Smooth muscle cell (in vitro differentiated cells): ENCODE results near the gene PACSIN2. TPM values are rescaled to one million over a fixed set of nuclear protein-coding genes. Genes with fewer than 3 reads are reported as not detected.

Experiments used
- DNase-seq: peaks from one replicate; lab custom pipeline; 2025; ENCODE audit not compliant: unreplicated experiment; lab: John Stamatoyannopoulos, UW
- H2AFZ ChIP-seq: fragments of 200-600 bp; sonication (generic); 2 replicates; pipeline ENCODE4 v1.6.0; 2016; ENCODE audit warnings: antibody characterized with exemption, low read depth, mild to moderate bottlenecking
- H3F3A ChIP-seq: fragments of 200-600 bp; sonication (generic); 2 replicates; pipeline ENCODE4 v1.6.0; 2017; ENCODE audit warnings: antibody characterized with exemption, low read depth
- H3K27ac ChIP-seq: fragments of 200-600 bp; sonication (generic); 2 replicates; pipeline ENCODE4 v1.5.1; 2016; ENCODE audit warnings: low read depth, mild to moderate bottlenecking
- H3K27me3 ChIP-seq: fragments of 200-600 bp; sonication (generic); 2 replicates; pipeline ENCODE4 v1.6.1; 2016; ENCODE audit warnings: low read depth, mild to moderate bottlenecking
- H3K36me3 ChIP-seq: fragments of 200-600 bp; sonication (generic); 2 replicates; pipeline ENCODE4 v1.5.1; 2016; ENCODE audit warnings: low read depth
- H3K4me1 ChIP-seq: fragments of 200-600 bp; sonication (generic); 2 replicates; pipeline ENCODE4 v1.5.1; 2016; ENCODE audit warnings: low read depth
- H3K4me2 ChIP-seq: fragments of 200-600 bp; sonication (generic); 2 replicates; pipeline ENCODE4 v1.6.0; 2016; ENCODE audit warnings: mild to moderate bottlenecking
- H3K4me3 ChIP-seq: fragments of 200-600 bp; sonication (generic); 2 replicates; pipeline ENCODE4 v1.5.1; 2016; ENCODE audit warnings: mild to moderate bottlenecking
- H3K79me2 ChIP-seq: fragments of 200-600 bp; sonication (generic); 2 replicates; pipeline ENCODE4 v1.6.0; 2016; ENCODE audit warnings: low read depth, mild to moderate bottlenecking
- H3K9ac ChIP-seq: fragments of 200-600 bp; sonication (generic); 2 replicates; pipeline ENCODE4 v1.6.0; 2016; ENCODE audit warnings: low read depth
- H3K9me3 ChIP-seq: fragments of 200-600 bp; sonication (generic); replicated peaks from 2 replicates; pipeline ENCODE4 v1.5.1; 2016; ENCODE audit warnings: low read depth
- H4K20me1 ChIP-seq: fragments of 200-600 bp; sonication (generic); 2 replicates; pipeline ENCODE4 v1.6.0; 2016; ENCODE audit warnings: low read depth
- WGBS: methylation state at CpG from one replicate; pipeline ENCODE4 v1.1.7; 2016; ENCODE audit warnings: low lambda C conversion rate; 5-methylcytosine and 5-hydroxymethylcytosine counted together
- polyA plus RNA-seq: library from polyadenylated mRNA; unstranded; fragments of >200 nt; fragmentation: Nextera tagmentation; extraction: Ambion mirVana; gene quantifications from 2 replicates; pipeline ENCODE4 v1.2.1, GENCODE V29; 2016
- total RNA-seq: library from RNA; depleted of rRNA; stranded (reverse); fragments of >200 nt; gene quantifications from 2 replicates; pipeline ENCODE4 v1.2.3, GENCODE V29; 2014
- TF ChIP-seq, protein P1 (sequence below): fragments of 200-600 bp; sonication (generic); IDR thresholded peaks from 2 replicates; pipeline ENCODE4 v1.5.1; 2017; ENCODE audit warnings: borderline replicate concordance, mild to moderate bottlenecking, antibody characterized with exemption; ENCODE audit not compliant: insufficient read depth, poor library complexity, severe bottlenecking

The PACSIN2 gene
- total and polyA plus RNA-seq, 2 experiments from 2014 or later, result 34.7 to 41.1 TPM

DNA sequence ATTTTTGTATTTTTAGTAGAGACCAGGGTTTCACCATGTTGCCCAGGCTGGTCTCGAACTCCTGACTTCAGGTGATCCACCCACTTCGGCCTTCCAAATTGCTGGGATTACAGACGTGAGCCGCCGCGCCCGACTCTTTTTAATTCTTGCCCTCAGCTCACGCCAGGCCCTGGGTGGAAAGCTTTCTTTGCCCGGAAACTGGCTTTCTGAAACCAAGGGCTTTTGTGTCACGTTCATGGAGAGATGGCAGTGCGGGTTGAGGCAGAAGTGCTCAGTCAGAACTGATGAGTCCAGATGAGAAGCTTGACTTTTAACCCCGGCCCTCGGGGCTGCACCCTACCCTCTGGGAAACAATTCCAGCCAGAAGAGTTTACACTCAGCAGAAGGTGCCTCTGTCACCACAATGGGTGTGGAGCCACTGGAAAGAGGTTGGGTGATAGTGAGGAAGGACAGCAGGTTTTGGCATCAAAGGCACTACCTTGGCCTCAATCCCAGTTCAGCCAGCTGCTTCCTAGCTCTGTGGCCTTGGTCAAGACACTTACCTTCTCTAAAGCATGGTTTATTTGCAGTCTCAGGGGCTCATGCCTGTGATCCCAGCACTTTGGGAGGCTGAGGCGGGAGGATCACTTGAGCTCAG is 157.0 kb downstream of the PACSIN2 start:
- no peak overlapping the region for H3K9ac ChIP-seq
- no peaks in the 10 kb centered on the region for H3K27me3 ChIP-seq
- TF ChIP-seq, protein P1, sequence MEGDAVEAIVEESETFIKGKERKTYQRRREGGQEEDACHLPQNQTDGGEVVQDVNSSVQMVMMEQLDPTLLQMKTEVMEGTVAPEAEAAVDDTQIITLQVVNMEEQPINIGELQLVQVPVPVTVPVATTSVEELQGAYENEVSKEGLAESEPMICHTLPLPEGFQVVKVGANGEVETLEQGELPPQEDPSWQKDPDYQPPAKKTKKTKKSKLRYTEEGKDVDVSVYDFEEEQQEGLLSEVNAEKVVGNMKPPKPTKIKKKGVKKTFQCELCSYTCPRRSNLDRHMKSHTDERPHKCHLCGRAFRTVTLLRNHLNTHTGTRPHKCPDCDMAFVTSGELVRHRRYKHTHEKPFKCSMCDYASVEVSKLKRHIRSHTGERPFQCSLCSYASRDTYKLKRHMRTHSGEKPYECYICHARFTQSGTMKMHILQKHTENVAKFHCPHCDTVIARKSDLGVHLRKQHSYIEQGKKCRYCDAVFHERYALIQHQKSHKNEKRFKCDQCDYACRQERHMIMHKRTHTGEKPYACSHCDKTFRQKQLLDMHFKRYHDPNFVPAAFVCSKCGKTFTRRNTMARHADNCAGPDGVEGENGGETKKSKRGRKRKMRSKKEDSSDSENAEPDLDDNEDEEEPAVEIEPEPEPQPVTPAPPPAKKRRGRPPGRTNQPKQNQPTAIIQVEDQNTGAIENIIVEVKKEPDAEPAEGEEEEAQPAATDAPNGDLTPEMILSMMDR, result no peak
- no peak overlapping the region for H2AFZ ChIP-seq
- no peaks in the 10 kb centered on the region for H3K36me3 ChIP-seq
- H3K4me3 ChIP-seq, result peak overlapping the region; percentile 95
- H4K20me1 ChIP-seq, result peaks cover 32% of the 10 kb centered on the region
- WGBS, result 95% methylated on average over 14 of the region's 14 CpGs
- no peak overlapping the region for H3K27ac ChIP-seq
- peak overlapping the region; percentile 77 for H3K4me2 ChIP-seq
- peaks cover 36% of the 10 kb centered on the region for H3K79me2 ChIP-seq
- no peak for DNase-seq
- H3F3A ChIP-seq, result peaks cover 10% of the 10 kb centered on the region
- H3K9me3 ChIP-seq, result no peaks in the 10 kb centered on the region
- peaks cover 7% of the 10 kb centered on the region for H3K4me1 ChIP-seq

DNA sequence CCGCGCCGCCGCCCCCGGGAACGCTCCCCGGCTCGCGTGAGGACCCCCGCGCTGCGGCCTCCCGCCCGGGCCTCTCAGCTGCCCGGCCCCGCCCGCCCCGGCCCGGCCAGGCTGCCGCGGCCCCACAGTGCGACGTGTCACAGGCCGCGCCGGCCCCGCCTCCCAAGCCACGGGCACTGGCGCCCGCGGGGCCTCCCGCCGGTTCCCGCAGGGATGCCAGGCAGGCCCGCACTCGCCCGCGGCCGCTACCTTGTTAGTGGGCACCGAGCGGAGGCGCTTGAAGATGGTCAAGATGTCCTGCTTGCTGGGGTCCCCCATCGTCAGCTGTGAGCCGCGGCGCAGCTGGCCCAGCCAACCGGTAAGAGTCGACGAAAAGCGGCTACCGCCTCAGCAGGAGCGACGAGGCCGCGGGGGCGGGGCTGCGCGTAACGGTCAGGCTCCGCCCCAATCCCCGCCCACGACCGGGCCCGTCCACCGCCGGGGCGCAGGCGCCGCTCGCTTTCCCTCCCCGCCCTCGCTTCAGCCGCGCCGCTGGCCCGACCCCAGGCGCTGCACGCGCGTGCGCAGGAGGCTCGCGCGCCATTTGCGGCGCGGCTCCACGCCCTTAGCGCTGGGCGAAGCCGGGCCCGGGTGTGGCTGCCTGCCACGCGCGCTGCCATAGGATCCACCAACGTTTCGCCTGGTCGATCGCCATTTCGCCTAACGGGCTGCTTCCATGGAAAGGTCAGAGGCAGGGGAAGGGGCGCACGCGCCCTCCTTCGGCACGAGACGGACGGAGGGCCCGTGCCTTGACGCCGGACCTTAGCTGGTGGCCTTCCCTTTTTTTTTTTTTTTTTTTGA is 157.9 kb downstream of the PACSIN2 start, which contains the start of gene ARFGAP3:
TSS of gene ARFGAP3 (minus strand) at position 409 of the 840 bp plus-strand sequence. CDS start at position 318, 91 bp downstream.
- Histone ChIP-seq H3K36me3 (no peaks in the 10 kb centered on the region), H3K4me1 (peaks cover 7% of the 10 kb centered on the region), H3K79me2 (peaks cover 45% of the 10 kb centered on the region), H4K20me1 (peaks cover 41% of the 10 kb centered on the region), H3K27ac (peak within 1 kb of the TSS; percentile 98), H3K9ac (peak within 1 kb of the TSS; percentile 98), H3K4me3 (peak within 1 kb of the TSS; percentile 95), H3K4me2 (peak within 1 kb of the TSS; percentile 98), H3K27me3 (no peaks in the 10 kb centered on the region), H3K9me3 (no peaks in the 10 kb centered on the region), H2AFZ (no peak within 1 kb of the TSS), H3F3A (peaks cover 6% of the 10 kb centered on the region)
- TF ChIP-seq, protein P1, result no peak
- DNase-seq, result peak; percentile 96
- 13% methylated on average over 69 of the region's 111 CpGs for WGBS

DNA sequence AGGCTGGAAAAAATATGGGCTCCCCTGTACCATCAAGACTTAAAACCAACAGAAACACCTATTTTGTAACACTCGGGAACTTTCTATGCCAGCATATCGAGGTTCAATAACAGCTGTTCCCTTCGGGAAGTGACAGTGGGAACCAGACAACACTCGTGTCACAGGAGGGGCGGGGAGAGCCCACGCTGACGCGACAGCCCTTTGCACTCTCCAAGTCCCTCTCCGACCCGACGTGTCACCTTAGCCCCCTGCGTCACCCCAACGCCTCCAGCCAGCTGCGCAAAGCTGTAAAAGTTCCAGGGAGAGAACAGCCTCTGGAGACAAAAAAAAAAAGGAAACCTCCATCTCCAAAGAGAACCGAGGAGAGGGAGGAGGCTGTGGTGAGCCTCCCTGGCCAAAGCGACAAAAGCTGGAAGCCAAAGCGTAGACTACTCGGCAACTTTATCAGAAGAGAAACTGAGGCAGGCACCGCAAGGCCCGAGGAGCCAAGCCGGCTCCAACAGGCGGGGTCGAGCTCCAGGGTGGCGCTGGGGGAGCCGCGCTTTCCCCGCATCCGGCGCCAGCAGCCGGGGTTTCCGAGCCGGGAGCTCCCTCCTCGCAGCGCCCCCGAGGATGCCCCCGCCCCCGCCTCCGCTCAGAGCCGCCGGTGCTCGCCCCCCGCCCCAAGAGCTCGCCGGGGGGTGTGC is 158.6 kb downstream of the PACSIN2 start:
- peaks cover 49% of the 10 kb centered on the region for H4K20me1 ChIP-seq
- H3K79me2 ChIP-seq, result peaks cover 53% of the 10 kb centered on the region
- H3K4me3 ChIP-seq, result peak overlapping the region; percentile 95
- peak; percentile 26 for DNase-seq
- H3K4me1 ChIP-seq, result peaks cover 7% of the 10 kb centered on the region
- H3K9ac ChIP-seq, result peak overlapping the region; percentile 98
- H2AFZ ChIP-seq, result no peak overlapping the region
- peak overlapping the region; percentile 98 for H3K27ac ChIP-seq
- no peaks in the 10 kb centered on the region for H3K9me3 ChIP-seq
- H3F3A ChIP-seq, result peaks cover 4% of the 10 kb centered on the region
- H3K36me3 ChIP-seq, result no peaks in the 10 kb centered on the region
- H3K4me2 ChIP-seq, result peak overlapping the region; percentile 98
- TF ChIP-seq, protein P1, result no peak
- no peaks in the 10 kb centered on the region for H3K27me3 ChIP-seq
- WGBS, result 1% methylated on average over 28 of the region's 44 CpGs
